H1 (cell line): Measurements from ENCODE around the gene SPOP. TPM values are rescaled to one million over a fixed set of nuclear protein-coding genes. Genes with fewer than 3 reads are reported as not detected.
"Not testable (repeated sequence)": the region's sequence is repeated elsewhere in the genome, so short reads cannot be mapped to it uniquely, and the experiment has no call there.

ENCODE experiments used
- CTCF ChIA-PET: fragments of 300-600 bp; sonication (Branson Sonifier 250); formaldehyde crosslinking; loops from one replicate; lab custom pipeline; 2021; ENCODE audit not compliant: partially characterized antibody; lab: Charles Lee
- POLR2A ChIA-PET: fragments of 300-600 bp; sonication (Branson Sonifier 250); formaldehyde crosslinking; loops from one replicate; lab custom pipeline; 2021; ENCODE audit warnings: inconsistent platforms; ENCODE audit not compliant: partially characterized antibody; lab: Charles Lee
- DNase-seq, 2 experiments: peaks; one replicate each; pipeline versions ENCODE4 v3.0.0 to v3.0.0-alpha.2; 2010 to 2022; ENCODE audit warnings: low spot score in 2 of 2, low read depth in 1 of 2, mixed read lengths in 1 of 2
- FAIRE-seq: peaks from 2 replicates; lab custom pipeline; 2011; peaks lifted over from hg19 to GRCh38; lab: Jason Lieb, UNC
- H2AFZ ChIP-seq: 2 replicates; pipeline ENCODE4 v1.8.1; 2012; ENCODE audit warnings: low read length, inconsistent platforms
- H2AK5ac ChIP-seq: 2 replicates; pipeline ENCODE4 v1.6.1; 2013; ENCODE audit warnings: low read depth, low read length
- H2BK120ac ChIP-seq: replicated peaks from 2 replicates; pipeline ENCODE3; 2013; ENCODE audit warnings: low read depth, low read length, inconsistent platforms
- H2BK12ac ChIP-seq: 2 replicates; pipeline ENCODE4 v1.6.1; 2013; ENCODE audit warnings: low read depth, low read length
- H2BK15ac ChIP-seq: 2 replicates; pipeline ENCODE4 v1.6.1; 2013; ENCODE audit warnings: low read length
- H2BK20ac ChIP-seq: 2 replicates; pipeline ENCODE4 v1.6.1; 2013; ENCODE audit warnings: low read length
- H2BK5ac ChIP-seq: 2 replicates; pipeline ENCODE4 v1.6.1; 2013; ENCODE audit warnings: low read depth, low read length
- H3K14ac ChIP-seq: 2 replicates; pipeline ENCODE4 v1.6.1; 2013; ENCODE audit warnings: inconsistent platforms; ENCODE audit not compliant: insufficient read length
- H3K18ac ChIP-seq: 2 replicates; pipeline ENCODE4 v1.6.1; 2013; ENCODE audit warnings: low read length; ENCODE audit errors: extremely low read depth
- H3K23ac ChIP-seq: 2 replicates; pipeline ENCODE4 v1.6.1; 2013; ENCODE audit warnings: inconsistent platforms; ENCODE audit not compliant: insufficient read length
- H3K23me2 ChIP-seq: 2 replicates; pipeline ENCODE4 v1.6.1; 2013; ENCODE audit warnings: low read depth, low read length
- H3K27ac ChIP-seq: 2 replicates; pipeline ENCODE4 v1.6.1; 2011; ENCODE audit warnings: low read depth, low read length, inconsistent platforms
- H3K27me3 ChIP-seq, 4 experiments: replicated peaks in 1 of 4; 1 replicate in 1 of 4; 2 replicates in 3 of 4; pipeline versions ENCODE4 v1.6.1 to v1.8.1; 2011 to 2013; ENCODE audit warnings: low read length in 3 of 4, mild to moderate bottlenecking in 3 of 4, inconsistent platforms in 2 of 4, mixed read lengths in 2 of 4, moderate library complexity in 1 of 4; ENCODE audit not compliant: control insufficient read depth in 3 of 4, insufficient read depth in 3 of 4; ENCODE audit errors: extremely low read depth in 1 of 4
- H3K36me3 ChIP-seq, 4 experiments: 2 replicates each; pipeline versions ENCODE4 v1.6.1 to v1.8.1; 2011 to 2013; ENCODE audit warnings: mild to moderate bottlenecking in 4 of 4, low read length in 3 of 4, moderate library complexity in 2 of 4, control low read depth in 1 of 4, inconsistent platforms in 1 of 4; ENCODE audit not compliant: insufficient read depth in 4 of 4, control insufficient read depth in 2 of 4
- H3K4ac ChIP-seq: replicated peaks from 2 replicates; pipeline ENCODE3; 2013; ENCODE audit warnings: low read length, low read depth, mixed read lengths, inconsistent platforms; ENCODE audit not compliant: insufficient read length
- H3K4me1 ChIP-seq, 4 experiments: replicated peaks in 1 of 4; 1 replicate in 1 of 4; 2 replicates in 3 of 4; pipeline versions ENCODE4 v1.6.1 to v1.8.1; 2011 to 2013; ENCODE audit warnings: low read length in 3 of 4, inconsistent platforms in 2 of 4, mixed read lengths in 1 of 4; ENCODE audit not compliant: insufficient read depth in 4 of 4, control insufficient read depth in 3 of 4
- H3K4me2 ChIP-seq, 2 experiments: 2 replicates each; pipeline versions ENCODE4 v1.6.1 to v1.8.1; 2011 to 2013; ENCODE audit warnings: low read depth in 2 of 2, low read length in 2 of 2, control low read depth in 1 of 2, inconsistent platforms in 1 of 2, mild to moderate bottlenecking in 1 of 2; ENCODE audit not compliant: insufficient read depth in 1 of 2
- H3K4me3 ChIP-seq, 4 experiments: fragments of 200-600, 300-600 bp in 1 of 4; sonication (generic), shearing (Covaris generic), sonication (Bioruptor Twin) in 1 of 4; 2 replicates each; pipeline versions ENCODE4 v1.5.1 to v1.8.1; 2011 to 2016; ENCODE audit warnings: low read length in 4 of 4, low read depth in 3 of 4, control low read depth in 2 of 4, inconsistent platforms in 2 of 4, mild to moderate bottlenecking in 2 of 4, mixed read lengths in 1 of 4, moderate library complexity in 1 of 4; ENCODE audit not compliant: insufficient read depth in 2 of 4; ENCODE audit errors: extremely low read depth in 1 of 4
- H3K56ac ChIP-seq: replicated peaks from 2 replicates; pipeline ENCODE3; 2013; ENCODE audit warnings: low read depth, mild to moderate bottlenecking, mixed read lengths, low read length, inconsistent platforms; ENCODE audit not compliant: insufficient read length
- H3K79me1 ChIP-seq: 2 replicates; pipeline ENCODE4 v1.6.1; 2013; ENCODE audit warnings: low read depth, low read length, control low read depth
- H3K79me2 ChIP-seq, 2 experiments: 2 replicates each; pipeline versions ENCODE4 v1.6.1 to v1.8.1; 2012 to 2013; ENCODE audit warnings: low read length in 2 of 2, mild to moderate bottlenecking in 2 of 2, inconsistent platforms in 1 of 2; ENCODE audit not compliant: insufficient read depth in 2 of 2, control insufficient read depth in 1 of 2
- H3K9ac ChIP-seq, 4 experiments: replicated peaks in 1 of 4; 1 replicate in 1 of 4; 2 replicates in 3 of 4; pipeline versions ENCODE4 v1.6.1 to v1.8.1; 2011 to 2013; ENCODE audit warnings: low read depth in 3 of 4, low read length in 3 of 4, control low read depth in 2 of 4, mild to moderate bottlenecking in 2 of 4, moderate library complexity in 2 of 4, inconsistent platforms in 1 of 4; ENCODE audit errors: extremely low read depth in 1 of 4
- H3K9me3 ChIP-seq, 2 experiments: 2 replicates each; pipeline versions ENCODE4 v1.6.1 to v1.8.1; 2012 to 2013; ENCODE audit warnings: mild to moderate bottlenecking in 2 of 2, moderate library complexity in 2 of 2, control low read depth in 1 of 2, inconsistent platforms in 1 of 2, low read depth in 1 of 2, low read length in 1 of 2, mixed read lengths in 1 of 2; ENCODE audit not compliant: insufficient read depth in 2 of 2
- H4K20me1 ChIP-seq, 2 experiments: replicated peaks in 1 of 2; 2 replicates each; pipeline versions ENCODE3 to v1.8.1; 2011 to 2013; ENCODE audit warnings: inconsistent platforms in 2 of 2, low read length in 2 of 2, mild to moderate bottlenecking in 1 of 2; ENCODE audit not compliant: insufficient read depth in 2 of 2, control insufficient read depth in 1 of 2
- H4K5ac ChIP-seq: 2 replicates; pipeline ENCODE4 v1.6.1; 2013; ENCODE audit warnings: low read length, low read depth, mixed read lengths, inconsistent platforms; ENCODE audit not compliant: insufficient read length
- H4K8ac ChIP-seq: 2 replicates; pipeline ENCODE4 v1.8.0; 2013; ENCODE audit warnings: mild to moderate bottlenecking, moderate library complexity, low read length, inconsistent platforms; ENCODE audit not compliant: insufficient read depth; ENCODE audit errors: extremely low read depth
- H4K91ac ChIP-seq: replicated peaks from 2 replicates; pipeline ENCODE3; 2013; ENCODE audit warnings: low read length, mixed read lengths, inconsistent platforms; ENCODE audit not compliant: insufficient read length
- WGBS, 2 experiments: shearing (Covaris generic) in 1 of 2; methylation state at CpG; one replicate each; pipeline versions ENCODE4 v1.1.6 to v1.1.7; 2013 to 2015; ENCODE audit warnings: low lambda C conversion rate in 2 of 2, mixed read lengths in 2 of 2, inconsistent platforms in 1 of 2, low coverage in 1 of 2, missing lambda C conversion rate in 1 of 2; ENCODE audit not compliant: insufficient replicate concordance in 2 of 2, insufficient coverage in 1 of 2, insufficient read length in 1 of 2; ENCODE audit errors: extremely low coverage in 1 of 2, missing lambda C conversion rate in 1 of 2; 5-methylcytosine and 5-hydroxymethylcytosine counted together
- polyA plus RNA-seq, 7 experiments: library from polyadenylated mRNA; depleted of rRNA in 3 of 7; stranded (reverse) in 5 of 7; unstranded in 2 of 7; fragments of >200 nt in 5 of 7; fragments of 200-250 nt in 2 of 7; gene quantifications; 1 replicate in 5 of 7; 2 replicates in 1 of 7; 4 replicates in 1 of 7; pipeline versions ENCODE4 v1.2.1 to v1.2.3, GENCODE V29; 2011 to 2013; ENCODE audit warnings: missing spikeins in 2 of 7, mixed read lengths in 2 of 7
- total RNA-seq: library from RNA; stranded (reverse); fragmentation: NEBNext Ultra II Directional; extraction: Animal tissue kit (Norgen Biotek cat#: 25700); gene quantifications from 2 replicates; pipeline ENCODE4 v1.2.1, GENCODE V29; 2021

The SPOP gene
- total and polyA plus RNA-seq, 2 of the 8 experiments (the other 6 are each of a cell fraction or from before 2014, with no cell fraction given), result 13.3 to 25.6 TPM

GRCh38 chr17:49568695-49569047 is 109.2 kb downstream of the SPOP start:
- H4K91ac ChIP-seq, H3K36me3 ChIP-seq, H2BK5ac ChIP-seq, H3K23ac ChIP-seq, H3K23me2 ChIP-seq, H2BK15ac ChIP-seq, DNase-seq, H3K9me3 ChIP-seq, FAIRE-seq, H3K79me2 ChIP-seq, H3K27me3 ChIP-seq, H4K5ac ChIP-seq, H3K4ac ChIP-seq, H3K56ac ChIP-seq, H2BK12ac ChIP-seq, H3K79me1 ChIP-seq, H3K14ac ChIP-seq, H4K8ac ChIP-seq, H3K27ac ChIP-seq, H3K18ac ChIP-seq, H2AK5ac ChIP-seq, POLR2A ChIA-PET, H2AFZ ChIP-seq, H2BK120ac ChIP-seq, H2BK20ac ChIP-seq, H3K9ac ChIP-seq, H4K20me1 ChIP-seq: not testable (repeated sequence)
- H3K4me3 ChIP-seq, result 0 out of 8 replicates have a peak overlapping the region, but pooled peaks of 1 of the 4 experiments have one; percentile 51
- H3K4me2 ChIP-seq, result peak overlapping the region in 1 of 2 experiments; percentile 5; a peak in 1 of 4 replicates
- 85% methylated on average over 7 of the region's 7 CpGs; no CpG with 5 or more reads in 1 of the 2 experiments for WGBS, 2 experiments
- CTCF ChIA-PET, result interaction anchor here (1.7 to 10.3 kb wide), 6 partner anchors 12 to 275 kb away, joined by 5 to 310 read pairs (median 30); partner anchors contain the start of gene SLC35B1
- H3K4me1 ChIP-seq, result peaks cover 0 to 12% (median 2%) of the 10 kb centered on the region in 4 experiments; a peak in 4 of 7 replicates
